ENCODE measurements around the gene TFPT.

Gene TFPT

DNA sequence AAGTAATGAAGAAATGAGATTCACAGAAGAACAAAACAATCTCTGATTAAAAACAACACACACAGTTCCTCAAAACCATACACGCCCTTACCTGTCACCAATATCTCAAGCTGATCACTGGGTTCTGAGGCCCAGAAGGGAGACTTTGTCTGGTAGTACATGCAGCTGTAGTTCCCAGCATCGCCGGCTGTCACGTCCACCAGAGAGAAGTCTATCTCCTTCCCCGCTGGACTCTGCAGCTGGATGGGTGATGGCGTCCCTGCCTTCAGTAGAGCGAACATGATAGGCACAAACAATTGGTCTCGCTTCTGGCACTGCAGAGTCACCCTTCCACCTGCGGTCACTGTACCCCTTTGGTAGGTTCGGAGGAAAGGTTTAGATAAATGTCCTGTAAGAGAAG, 41.6 kb downstream of the TFPT start:
- no peak overlapping the region for H3K27ac ChIP-seq (ENCODE audit: low read depth, low read length, poor library complexity, severe bottlenecking)
- H3K9me3 ChIP-seq (ENCODE audit: low read length) = no peaks in the 10 kb centered on the region
- no peaks in the 10 kb centered on the region for H3K36me3 ChIP-seq (ENCODE audit: insufficient read depth, low read length)
- no peaks in the 10 kb centered on the region for H3K4me1 ChIP-seq (ENCODE audit: insufficient read depth, low read length, severe bottlenecking)
- TF ChIP-seq, protein P1, sequence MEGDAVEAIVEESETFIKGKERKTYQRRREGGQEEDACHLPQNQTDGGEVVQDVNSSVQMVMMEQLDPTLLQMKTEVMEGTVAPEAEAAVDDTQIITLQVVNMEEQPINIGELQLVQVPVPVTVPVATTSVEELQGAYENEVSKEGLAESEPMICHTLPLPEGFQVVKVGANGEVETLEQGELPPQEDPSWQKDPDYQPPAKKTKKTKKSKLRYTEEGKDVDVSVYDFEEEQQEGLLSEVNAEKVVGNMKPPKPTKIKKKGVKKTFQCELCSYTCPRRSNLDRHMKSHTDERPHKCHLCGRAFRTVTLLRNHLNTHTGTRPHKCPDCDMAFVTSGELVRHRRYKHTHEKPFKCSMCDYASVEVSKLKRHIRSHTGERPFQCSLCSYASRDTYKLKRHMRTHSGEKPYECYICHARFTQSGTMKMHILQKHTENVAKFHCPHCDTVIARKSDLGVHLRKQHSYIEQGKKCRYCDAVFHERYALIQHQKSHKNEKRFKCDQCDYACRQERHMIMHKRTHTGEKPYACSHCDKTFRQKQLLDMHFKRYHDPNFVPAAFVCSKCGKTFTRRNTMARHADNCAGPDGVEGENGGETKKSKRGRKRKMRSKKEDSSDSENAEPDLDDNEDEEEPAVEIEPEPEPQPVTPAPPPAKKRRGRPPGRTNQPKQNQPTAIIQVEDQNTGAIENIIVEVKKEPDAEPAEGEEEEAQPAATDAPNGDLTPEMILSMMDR (IDR thresholded peaks at IDR 0.05; ENCODE audit: low read length) = no peak
- TF ChIP-seq EZH2 (IDR thresholded peaks at IDR 0.05; ENCODE audit: borderline replicate concordance, low read length) = no peak
- no peak overlapping the region for H3K9ac ChIP-seq (ENCODE audit: low read length)
- H3K27me3 ChIP-seq (ENCODE audit: insufficient read depth, low read length) = peaks cover 3% of the 10 kb centered on the region; the same call in 1 of the 2 replicates
- H3K79me2 ChIP-seq (ENCODE audit: insufficient read depth, low read length) = no peaks in the 10 kb centered on the region
- H3K4me2 ChIP-seq (ENCODE audit: low read length) = no peak overlapping the region
- no peaks in the 10 kb centered on the region for H4K20me1 ChIP-seq (ENCODE audit: insufficient read depth, low read length)
- no peak overlapping the region for H3K4me3 ChIP-seq (ENCODE audit: low read depth, low read length, poor library complexity, severe bottlenecking)
- no peaks in the 10 kb centered on the region for H3F3A ChIP-seq (ENCODE audit: insufficient read depth, low read length)
- no peaks in the 10 kb centered on the region for H3K9me2 ChIP-seq (ENCODE audit: low read depth, low read length)
- no peak overlapping the region for H2AFZ ChIP-seq (ENCODE audit: low read length)

DNA sequence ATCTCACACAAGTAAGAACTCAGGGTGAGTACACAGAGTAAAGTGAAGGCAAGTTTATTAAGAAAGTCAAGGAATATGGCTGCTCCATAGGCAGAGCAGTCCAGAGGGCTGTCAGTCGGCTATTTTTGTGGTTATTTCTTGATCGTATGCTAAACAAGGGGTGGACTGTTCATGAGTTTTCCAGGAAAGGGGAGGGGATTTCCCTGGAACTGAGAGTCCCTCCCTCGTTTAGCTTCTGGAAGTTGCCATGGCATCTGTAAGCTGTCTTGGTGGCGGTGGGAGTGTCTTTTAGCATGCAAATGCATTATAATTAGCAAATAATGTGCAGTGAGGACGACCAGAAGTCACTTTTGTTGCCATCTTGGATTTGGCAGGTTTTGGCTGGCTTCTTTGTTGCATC, 46.0 kb downstream of the TFPT start:
- H3K79me2 ChIP-seq (ENCODE audit: insufficient read depth, low read length) = no peaks in the 10 kb centered on the region
- H3K27ac ChIP-seq (ENCODE audit: low read depth, low read length, poor library complexity, severe bottlenecking) = no peak overlapping the region
- peaks cover 3% of the 10 kb centered on the region; the same call in 1 of the 2 replicates for H3K27me3 ChIP-seq (ENCODE audit: insufficient read depth, low read length)
- no peaks in the 10 kb centered on the region for H3K9me2 ChIP-seq (ENCODE audit: low read depth, low read length)
- no peaks in the 10 kb centered on the region for H3K4me1 ChIP-seq (ENCODE audit: insufficient read depth, low read length, severe bottlenecking)
- TF ChIP-seq EZH2 (IDR thresholded peaks at IDR 0.05; ENCODE audit: borderline replicate concordance, low read length) = no peak
- TF ChIP-seq, protein P1 (IDR thresholded peaks at IDR 0.05; ENCODE audit: low read length) = no peak
- H3K4me3 ChIP-seq (ENCODE audit: low read depth, low read length, poor library complexity, severe bottlenecking) = no peak overlapping the region
- H4K20me1 ChIP-seq (ENCODE audit: insufficient read depth, low read length) = no peaks in the 10 kb centered on the region
- H3K9ac ChIP-seq (ENCODE audit: low read length) = no peak overlapping the region
- no peaks in the 10 kb centered on the region for H3K36me3 ChIP-seq (ENCODE audit: insufficient read depth, low read length)
- no peaks in the 10 kb centered on the region for H3F3A ChIP-seq (ENCODE audit: insufficient read depth, low read length)
- no peak overlapping the region for H3K4me2 ChIP-seq (ENCODE audit: low read length)
- no peak overlapping the region for H2AFZ ChIP-seq (ENCODE audit: low read length)
- no peaks in the 10 kb centered on the region for H3K9me3 ChIP-seq (ENCODE audit: low read length)

DNA sequence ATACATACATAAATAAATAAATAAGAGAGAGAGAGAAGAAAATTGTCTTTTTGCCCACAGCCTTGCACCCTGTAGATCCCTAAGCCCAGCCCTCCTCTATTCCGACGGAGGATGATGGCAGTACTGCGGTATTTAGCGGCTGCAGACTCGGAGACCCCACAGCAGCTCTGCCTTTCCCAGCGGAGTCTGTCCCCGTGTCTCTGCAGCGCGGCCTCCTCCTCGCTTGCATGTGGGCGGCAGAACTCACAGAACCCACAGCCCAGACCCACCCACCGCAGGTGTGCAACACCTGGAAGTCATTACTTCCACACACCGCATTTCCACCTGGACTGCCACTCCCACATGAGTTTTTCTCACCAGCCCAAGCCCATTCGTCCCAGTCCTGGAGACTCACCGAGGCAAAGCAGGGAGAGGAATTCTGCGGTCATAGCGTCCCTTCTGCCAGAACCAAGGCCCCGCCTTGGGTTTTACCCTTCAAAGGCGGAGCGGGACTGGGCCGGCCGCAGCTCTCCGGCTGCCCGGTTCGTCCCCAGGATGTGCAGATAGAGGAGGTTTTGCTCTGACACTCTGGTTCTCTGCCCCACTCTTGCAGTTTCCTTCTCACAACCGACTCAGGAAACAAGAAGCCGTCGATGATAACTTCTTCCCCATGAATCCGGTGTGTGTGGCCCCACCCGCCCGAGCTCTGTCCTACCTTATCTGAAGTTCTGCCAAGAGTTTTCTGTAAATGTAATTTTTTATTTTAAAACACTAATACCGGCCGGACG, 51.9 kb downstream of the TFPT start, which contains the start of gene VSTM1:
VSTM1 (minus strand) TSS at position 548 of the 767 bp plus-strand sequence; CDS start at position 428, 120 bp downstream.
- Histone ChIP-seq H3F3A (ENCODE audit: insufficient read depth, low read length) (no peaks in the 10 kb centered on the region), H3K27me3 (ENCODE audit: insufficient read depth, low read length) (peaks cover 4% of the 10 kb centered on the region; the same call in 1 of the 2 replicates), H3K36me3 (ENCODE audit: insufficient read depth, low read length) (no peaks in the 10 kb centered on the region), H3K9me2 (ENCODE audit: low read depth, low read length) (no peaks in the 10 kb centered on the region), H3K4me1 (ENCODE audit: insufficient read depth, low read length, severe bottlenecking) (no peaks in the 10 kb centered on the region), H3K9ac (ENCODE audit: low read length) (no peak within 1 kb of the TSS), H3K4me3 (ENCODE audit: low read depth, low read length, poor library complexity, severe bottlenecking) (no peak within 1 kb of the TSS), H3K27ac (ENCODE audit: low read depth, low read length, poor library complexity, severe bottlenecking) (no peak within 1 kb of the TSS), H3K79me2 (ENCODE audit: insufficient read depth, low read length) (no peaks in the 10 kb centered on the region), H2AFZ (ENCODE audit: low read length) (no peak within 1 kb of the TSS), H3K4me2 (ENCODE audit: low read length) (no peak within 1 kb of the TSS), H4K20me1 (ENCODE audit: insufficient read depth, low read length) (no peaks in the 10 kb centered on the region), H3K9me3 (ENCODE audit: low read length) (no peaks in the 10 kb centered on the region)
- no peak for TF ChIP-seq EZH2 (IDR thresholded peaks at IDR 0.05; ENCODE audit: borderline replicate concordance, low read length)
- TF ChIP-seq, protein P1 (IDR thresholded peaks at IDR 0.05; ENCODE audit: low read length) = no peak

Measured in OCI-LY1 (cell line).